Activated T-cell treated with anti-CD3 and anti-CD28 coated beads, Interleukin-2, amount 50 U/mL, for 72 hours (primary cell): Measurements from ENCODE around the gene UTS2B. TPM values are rescaled to one million over a fixed set of nuclear protein-coding genes. Genes with fewer than 3 reads are reported as not detected.
"Not testable (repeated sequence)": the region's sequence is repeated elsewhere in the genome, so short reads cannot be mapped to it uniquely, and the experiment has no call there.

ENCODE experiments used
- ATAC-seq, 2 donors: fragments of 150-1000 bp; cut with Tn5 transposase; replicated peaks in 1 of 2; 2 replicates each; pipeline ENCODE4 v1.10.0; 2021; ENCODE audit warnings: moderate library complexity in 2 of 2, mild to moderate bottlenecking in 1 of 2
- DNase-seq, 2 donors: peaks; one replicate each; pipeline ENCODE4 v3.0.0; 2021 to 2022; ENCODE audit warnings: mixed read lengths in 1 of 2
- H3K27ac Mint-ChIP-seq: one replicate; pipeline ENCODE4 v1.8.0; 2022; ENCODE audit warnings: mild to moderate bottlenecking, moderate library complexity, mixed read lengths
- H3K27me3 Mint-ChIP-seq: one replicate; pipeline ENCODE4 v1.8.0; 2022; ENCODE audit warnings: low read depth, mixed read lengths
- H3K36me3 Mint-ChIP-seq, 2 donors: one replicate each; pipeline ENCODE4 v1.8.0; 2022; ENCODE audit warnings: mixed read lengths in 2 of 2, mild to moderate bottlenecking in 1 of 2; ENCODE audit not compliant: insufficient read depth in 2 of 2
- H3K4me1 Mint-ChIP-seq: one replicate; pipeline ENCODE4 v1.8.0; 2022; ENCODE audit warnings: low read depth, mixed read lengths
- H3K4me3 Mint-ChIP-seq, 2 donors: one replicate each; pipeline ENCODE4 v1.8.0; 2022; ENCODE audit warnings: mild to moderate bottlenecking in 2 of 2, mixed read lengths in 2 of 2, moderate library complexity in 2 of 2
- H3K9me3 Mint-ChIP-seq, 2 donors: one replicate each; pipeline ENCODE4 v1.8.0; 2022; ENCODE audit warnings: mixed read lengths in 2 of 2
- total RNA-seq, 2 donors: library from RNA; stranded (reverse); gene quantifications; one replicate each; pipeline ENCODE4 v1.2.3, GENCODE V29; 2022

UTS2B gene
- total RNA-seq, 2 donors from 2014 or later, result not detected

DNA sequence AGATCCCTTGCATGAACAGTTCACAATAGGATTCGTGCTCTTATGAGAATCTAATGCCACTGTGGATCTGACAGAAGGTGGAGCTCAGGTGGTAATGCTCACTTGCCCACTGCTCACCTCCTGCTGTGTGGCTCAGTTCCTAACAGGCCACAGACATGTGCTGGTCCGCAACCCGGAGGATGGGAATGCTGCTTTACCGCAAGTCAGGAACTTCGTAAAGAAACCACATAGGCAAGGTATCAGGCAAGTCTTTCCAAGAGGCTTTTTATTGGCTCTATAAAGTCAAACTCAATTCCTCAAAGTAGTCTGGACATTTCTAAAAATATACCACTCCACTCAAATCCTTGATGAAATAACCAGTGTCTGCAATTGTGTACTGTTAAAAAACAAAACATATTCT is 75.2 kb downstream of the UTS2B start:
- peaks cover 0 to 1% of the 10 kb centered on the region in 2 donors for H3K9me3 Mint-ChIP-seq
- H3K4me3 Mint-ChIP-seq, result no peak overlapping the region
- ATAC-seq (no peak), DNase-seq (no peak)
- H3K27ac Mint-ChIP-seq, result no peak overlapping the region
- H3K4me1 Mint-ChIP-seq, result no peaks in the 10 kb centered on the region
- H3K36me3 Mint-ChIP-seq, result no peaks in the 10 kb centered on the region
- no peaks in the 10 kb centered on the region for H3K27me3 Mint-ChIP-seq

DNA sequence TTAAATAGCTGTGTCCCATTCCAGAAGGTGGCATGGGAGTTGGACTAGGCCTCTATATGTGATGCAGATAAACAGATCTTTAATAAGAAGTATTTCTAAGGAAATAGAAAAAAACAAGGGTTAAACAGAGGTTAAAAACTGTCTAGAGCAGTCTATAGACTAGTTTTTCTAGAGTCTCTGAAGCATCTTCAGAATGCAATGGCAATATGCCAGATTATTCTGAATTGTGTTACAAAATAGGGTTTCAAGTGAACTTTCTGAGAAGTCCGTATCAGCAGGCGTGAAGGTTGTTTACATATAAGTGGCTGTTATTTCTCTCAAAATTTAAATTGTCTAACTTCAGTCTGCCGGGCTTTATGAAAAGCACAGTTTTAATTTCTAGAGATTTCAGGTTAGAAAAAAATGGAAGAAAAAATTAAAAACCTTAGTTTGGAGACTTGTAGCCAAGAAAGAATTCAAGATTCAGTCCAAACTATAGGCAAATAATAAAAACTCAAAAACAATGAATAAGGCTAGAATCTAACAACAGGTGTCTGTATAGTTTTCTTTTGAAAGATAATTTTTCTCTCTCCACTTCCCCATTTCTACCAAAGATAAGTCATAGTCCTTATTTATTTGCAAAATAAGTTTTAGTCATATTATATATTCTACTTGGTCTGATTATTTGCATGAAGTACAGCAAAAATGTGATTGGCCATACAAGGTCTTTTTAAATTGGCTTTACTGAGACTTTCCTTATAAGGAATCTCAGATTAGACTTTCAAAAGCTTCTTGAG is 76.0 kb downstream of the UTS2B start:
- no peaks in the 10 kb centered on the region for H3K27me3 Mint-ChIP-seq
- no peak overlapping the region for H3K4me3 Mint-ChIP-seq
- DNase-seq, result no peak
- H3K4me1 Mint-ChIP-seq, result no peaks in the 10 kb centered on the region
- no peak overlapping the region for H3K27ac Mint-ChIP-seq
- peaks cover 0 to 1% of the 10 kb centered on the region in 2 donors for H3K9me3 Mint-ChIP-seq
- no peak for ATAC-seq
- H3K36me3 Mint-ChIP-seq, result no peaks in the 10 kb centered on the region

DNA sequence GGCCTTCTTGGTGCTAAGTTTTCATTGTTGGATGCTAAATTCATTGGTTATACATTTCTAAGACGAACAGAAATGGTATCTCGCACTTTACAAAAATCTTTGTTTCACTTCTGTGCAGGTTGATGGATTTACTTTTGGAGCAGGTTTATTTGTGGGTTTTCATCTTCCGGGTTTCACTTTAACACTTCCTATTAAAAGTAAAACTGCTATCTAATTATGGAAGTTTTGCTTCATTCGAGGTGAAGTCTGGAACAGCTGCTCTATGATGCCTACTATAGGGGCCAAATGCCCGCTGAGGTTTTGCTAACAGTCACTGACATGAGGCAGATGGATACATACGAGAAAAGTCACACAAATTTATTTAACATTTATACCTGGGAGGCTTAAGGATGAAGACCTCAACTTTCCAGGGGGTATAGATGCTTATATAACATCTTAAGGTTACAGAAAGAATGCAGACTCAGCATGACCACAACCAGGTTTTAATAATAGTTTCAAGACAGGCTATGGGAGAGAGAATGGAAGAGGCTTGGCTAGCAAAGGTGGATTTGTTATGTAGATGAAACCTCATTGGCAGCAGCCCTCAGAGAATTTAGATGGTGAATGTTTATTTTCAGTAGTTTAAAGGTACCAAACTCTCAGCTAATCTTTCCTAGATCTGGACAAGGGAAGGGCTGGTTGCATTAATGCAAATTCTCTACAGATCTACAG is 77.1 kb downstream of the UTS2B start:
- H3K27me3 Mint-ChIP-seq, result no peaks in the 10 kb centered on the region
- DNase-seq (no peak), ATAC-seq (no peak)
- H3K4me1 Mint-ChIP-seq, result no peaks in the 10 kb centered on the region
- no peaks in the 10 kb centered on the region for H3K36me3 Mint-ChIP-seq
- no peaks in the 10 kb centered on the region for H3K9me3 Mint-ChIP-seq
- no peak overlapping the region for H3K27ac Mint-ChIP-seq
- H3K4me3 Mint-ChIP-seq, result no peak overlapping the region

DNA sequence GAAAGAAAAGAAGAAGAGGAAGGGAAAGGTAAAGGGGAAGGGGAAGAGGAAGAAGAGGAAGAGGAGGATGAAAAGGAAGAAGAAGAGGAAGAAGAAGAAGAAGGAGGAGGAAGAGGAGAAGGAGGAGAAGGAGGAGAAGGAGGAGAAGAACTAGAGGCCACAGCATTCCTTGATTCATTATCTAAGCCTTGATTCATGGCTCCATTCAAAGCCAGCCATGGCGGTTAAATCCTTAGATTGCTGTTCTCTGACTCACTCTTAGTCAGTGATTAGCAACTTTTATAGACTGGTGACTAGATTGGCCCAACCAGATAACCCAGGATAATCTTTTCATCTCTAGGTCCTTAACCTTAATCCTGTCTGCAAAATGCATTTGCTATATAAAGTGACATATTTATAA is 83.7 kb downstream of the UTS2B start:
- ATAC-seq (no peak), DNase-seq (no peak)
- Mint-ChIP-seq H3K27ac (no peak overlapping the region), H3K27me3 (no peaks in the 10 kb centered on the region), H3K9me3 (no peaks in the 10 kb centered on the region), H3K4me3 (no peak overlapping the region), H3K4me1 (peaks cover 5% of the 10 kb centered on the region), H3K36me3 (no peaks in the 10 kb centered on the region)

DNA sequence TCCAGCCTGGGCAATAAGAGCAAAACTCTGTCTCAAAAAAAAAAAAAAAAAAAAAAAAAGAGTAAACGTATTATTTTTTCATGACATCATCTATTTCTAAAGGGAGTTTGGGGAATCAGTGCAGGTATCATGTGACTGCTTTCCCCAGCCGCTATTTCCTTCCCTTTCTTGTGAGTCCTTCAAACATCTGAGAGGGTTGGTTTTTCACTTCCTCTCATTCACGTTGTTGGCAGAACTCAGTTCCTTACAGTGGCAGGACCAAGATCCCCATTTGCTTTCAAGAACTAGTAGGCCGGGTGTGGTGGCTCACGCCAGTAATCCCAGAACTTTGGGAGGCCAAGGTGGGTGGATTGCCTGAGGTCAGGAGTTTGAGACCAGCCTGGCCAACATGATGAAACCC is 84.3 kb downstream of the UTS2B start:
- not testable (repeated sequence) for H3K4me1 Mint-ChIP-seq, ATAC-seq, DNase-seq, H3K27me3 Mint-ChIP-seq, H3K27ac Mint-ChIP-seq, H3K36me3 Mint-ChIP-seq, H3K4me3 Mint-ChIP-seq, H3K9me3 Mint-ChIP-seq

DNA sequence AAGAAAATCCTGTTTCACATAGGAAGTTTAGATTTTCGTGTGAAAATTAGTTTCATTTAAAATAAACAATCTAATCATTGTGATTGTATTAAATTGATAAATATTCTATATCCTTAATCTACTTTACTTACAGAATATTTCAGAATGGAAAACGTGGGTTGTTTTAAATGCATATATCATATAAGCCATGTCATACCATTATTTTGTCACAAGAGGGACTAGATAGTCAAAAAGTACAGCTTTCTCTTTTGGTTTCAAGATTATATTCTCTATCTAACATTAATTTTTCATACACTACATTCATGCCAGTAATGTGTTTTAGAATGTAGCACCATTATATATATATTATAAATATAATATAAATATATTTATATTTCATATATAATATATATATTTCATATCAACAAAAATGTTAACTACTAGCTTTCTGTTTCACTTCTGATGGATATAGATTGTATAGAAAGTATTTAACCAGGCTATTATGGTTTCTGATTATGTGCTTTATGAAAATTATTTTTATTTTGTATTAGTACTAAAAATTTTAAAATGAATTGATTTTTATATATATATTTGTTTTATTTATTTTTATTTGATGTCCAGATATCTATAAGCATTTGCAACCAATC is 86.0 kb downstream of the UTS2B start:
- ATAC-seq, result no peak
- no peak overlapping the region for H3K4me3 Mint-ChIP-seq
- H3K36me3 Mint-ChIP-seq, result no peaks in the 10 kb centered on the region
- H3K27me3 Mint-ChIP-seq, result no peaks in the 10 kb centered on the region
- H3K27ac Mint-ChIP-seq, result no peak overlapping the region
- no peaks in the 10 kb centered on the region for H3K9me3 Mint-ChIP-seq
- peaks cover 5% of the 10 kb centered on the region for H3K4me1 Mint-ChIP-seq
- DNase-seq, result no peak

DNA sequence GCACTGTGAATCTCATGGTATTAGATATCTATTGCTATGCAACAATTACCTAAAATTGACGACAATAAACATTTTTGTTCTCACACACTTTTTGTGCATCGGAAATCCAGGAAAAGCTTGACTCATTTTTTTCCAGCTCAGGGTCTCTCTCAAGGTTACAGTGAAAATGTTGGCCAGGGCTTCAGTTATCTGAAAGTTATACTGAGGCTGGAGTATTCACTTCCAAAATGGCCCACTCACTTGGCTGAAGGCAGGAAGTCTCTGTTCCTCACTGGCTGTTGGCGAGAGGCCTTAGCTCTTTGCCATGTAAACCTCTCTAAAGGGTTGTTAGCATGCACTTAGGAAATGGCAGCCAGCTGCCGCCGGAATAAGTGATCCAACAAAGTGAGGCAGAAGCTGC is 89.8 kb downstream of the UTS2B start:
- H3K4me3 Mint-ChIP-seq, result no peak overlapping the region
- H3K27me3 Mint-ChIP-seq, result peaks cover 9% of the 10 kb centered on the region
- DNase-seq, result no peak
- ATAC-seq, result no peak
- no peaks in the 10 kb centered on the region for H3K36me3 Mint-ChIP-seq
- no peak overlapping the region for H3K27ac Mint-ChIP-seq
- H3K9me3 Mint-ChIP-seq, result no peaks in the 10 kb centered on the region
- H3K4me1 Mint-ChIP-seq, result peaks cover 8% of the 10 kb centered on the region

DNA sequence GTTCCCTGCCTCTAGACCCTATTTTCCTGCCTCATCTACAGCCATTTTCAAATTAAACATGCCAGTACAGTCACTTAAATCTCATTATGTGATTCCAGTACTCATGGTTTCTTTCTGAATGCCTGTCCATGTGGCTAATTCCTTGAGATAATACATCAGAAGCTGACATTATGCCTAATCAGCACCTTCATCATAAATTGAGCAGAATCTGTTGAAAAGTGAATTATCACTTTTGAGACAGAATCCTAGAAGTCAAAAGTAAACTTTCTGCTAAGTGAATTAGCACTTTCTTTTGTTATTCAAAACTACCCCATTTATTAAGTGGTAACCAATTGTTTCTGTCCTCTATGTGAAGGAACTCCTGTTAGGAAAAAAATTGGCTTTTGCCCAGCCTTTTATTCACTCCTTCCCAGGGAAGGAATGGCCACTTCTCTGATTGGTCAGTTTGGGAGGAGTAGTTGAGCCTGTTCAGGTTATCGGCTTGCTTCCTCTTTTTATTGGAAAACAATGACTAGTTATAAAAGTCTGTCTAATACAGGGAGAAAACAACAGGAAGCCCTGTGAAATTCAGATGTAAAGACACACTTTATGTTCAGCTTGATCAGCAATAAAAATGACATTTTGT is 90.8 kb downstream of the UTS2B start:
- Mint-ChIP-seq H3K4me1 (peaks cover 6% of the 10 kb centered on the region), H3K27ac (no peak overlapping the region), H3K27me3 (peaks cover 12% of the 10 kb centered on the region), H3K9me3 (no peaks in the 10 kb centered on the region), H3K4me3 (no peak overlapping the region), H3K36me3 (no peaks in the 10 kb centered on the region)
- no peak for ATAC-seq
- DNase-seq, result no peak

DNA sequence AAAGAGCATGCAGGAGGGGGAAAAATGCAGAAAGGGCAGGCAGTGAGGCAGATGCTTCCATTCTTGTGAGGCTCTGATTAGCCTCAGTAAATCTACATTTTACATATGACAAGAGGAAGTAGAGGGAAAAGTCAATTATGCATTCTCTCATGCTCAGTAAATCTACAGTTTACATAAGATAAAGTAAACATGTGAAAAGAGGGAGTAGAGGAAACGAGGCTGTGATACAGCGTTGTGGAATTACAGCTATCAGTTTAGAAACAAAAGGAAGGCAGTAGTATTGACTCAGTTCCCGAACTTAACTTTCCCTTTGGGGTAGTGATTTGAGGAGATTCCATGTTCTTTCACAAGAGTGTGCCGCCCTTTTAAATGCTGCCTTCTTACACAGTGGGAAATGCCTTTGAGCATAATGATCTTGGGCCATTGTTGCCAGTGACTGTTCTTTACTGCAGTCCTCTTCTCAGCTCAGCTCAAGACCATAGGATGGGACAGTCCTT is 92.0 kb downstream of the UTS2B start:
- Mint-ChIP-seq H3K4me1 (peaks cover 6% of the 10 kb centered on the region), H3K4me3 (no peak overlapping the region), H3K9me3 (no peaks in the 10 kb centered on the region), H3K36me3 (no peaks in the 10 kb centered on the region), H3K27ac (no peak overlapping the region), H3K27me3 (peaks cover 12% of the 10 kb centered on the region)
- no peak for DNase-seq
- no peak for ATAC-seq

DNA sequence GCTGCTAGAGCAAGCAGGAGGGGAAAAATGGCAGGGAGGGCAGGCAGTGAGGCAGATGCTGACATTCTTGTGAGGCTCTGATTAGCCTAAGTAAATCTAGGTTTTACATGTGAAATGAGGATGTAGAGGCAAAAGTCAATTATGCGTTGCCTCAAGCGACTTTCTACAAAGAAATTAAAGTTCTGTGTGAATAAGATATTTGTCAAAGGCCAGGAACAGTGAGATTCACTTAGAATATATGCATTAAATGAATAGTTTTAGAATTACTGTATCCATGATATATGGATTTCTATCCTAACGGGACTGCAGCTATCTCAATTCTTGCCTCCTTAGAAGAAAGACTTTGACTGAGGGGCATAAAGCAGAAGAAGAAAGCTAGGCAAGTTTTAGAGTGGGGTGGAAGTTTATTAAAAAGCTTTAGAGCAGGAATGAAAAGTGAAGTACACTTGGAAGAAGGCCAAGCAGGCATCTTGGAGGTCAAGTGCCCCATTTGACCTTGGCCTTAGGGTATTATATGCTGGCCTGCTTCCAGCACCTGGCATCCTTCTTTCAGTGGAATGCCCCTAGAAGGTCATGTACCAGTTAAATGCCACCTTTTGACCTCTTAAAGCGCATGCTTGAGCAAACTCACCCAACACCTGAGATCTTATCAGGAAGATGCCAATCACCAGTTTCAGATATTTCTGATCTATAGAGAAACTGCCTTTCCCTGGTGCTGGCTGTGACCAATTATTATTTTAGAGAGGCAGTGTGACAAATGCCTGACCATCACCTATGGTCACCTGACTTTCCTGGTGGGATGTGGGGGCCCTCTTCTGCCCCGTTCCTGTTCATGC is 93.1 kb downstream of the UTS2B start:
- no peak for DNase-seq
- peaks cover 12% of the 10 kb centered on the region for H3K27me3 Mint-ChIP-seq
- no peak for ATAC-seq
- no peak overlapping the region for H3K27ac Mint-ChIP-seq
- no peaks in the 10 kb centered on the region for H3K9me3 Mint-ChIP-seq
- no peaks in the 10 kb centered on the region for H3K36me3 Mint-ChIP-seq
- no peak overlapping the region for H3K4me3 Mint-ChIP-seq
- peaks cover 6% of the 10 kb centered on the region for H3K4me1 Mint-ChIP-seq

DNA sequence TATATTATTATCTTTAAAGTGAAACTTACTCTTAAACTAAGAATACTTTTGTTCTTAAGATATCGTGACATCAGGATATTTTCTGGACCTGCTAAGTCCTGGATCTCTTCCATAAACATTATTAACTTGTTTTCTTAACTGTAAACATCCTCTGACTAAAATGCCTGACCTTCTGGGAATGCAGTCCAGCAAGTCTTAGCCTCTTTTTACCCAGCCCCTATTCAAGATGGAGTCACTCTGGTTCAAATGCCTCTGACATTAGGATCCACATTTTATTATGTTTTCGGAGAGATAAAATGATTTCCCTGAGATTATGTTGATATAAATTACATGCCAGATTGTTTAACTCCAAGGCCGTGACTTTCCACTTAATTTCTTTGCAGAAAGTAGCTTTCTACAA is 93.7 kb downstream of the UTS2B start:
- Mint-ChIP-seq H3K4me3 (no peak overlapping the region), H3K9me3 (no peaks in the 10 kb centered on the region), H3K27me3 (peaks cover 12% of the 10 kb centered on the region), H3K36me3 (no peaks in the 10 kb centered on the region), H3K4me1 (peaks cover 6% of the 10 kb centered on the region), H3K27ac (no peak overlapping the region)
- DNase-seq (no peak), ATAC-seq (no peak)
